CD14-positive monocyte (primary cell): ENCODE results near the gene NRP2. TPM values are rescaled to one million over a fixed set of nuclear protein-coding genes. Genes with fewer than 3 reads are reported as not detected.

ENCODE experiments used
- DNase-seq, 3 donors: peaks; one replicate each; pipeline ENCODE4 v3.0.0-alpha.2; 2011 to 2022
- H2AFZ ChIP-seq: 2 replicates; pipeline ENCODE4 v1.6.0; 2012; ENCODE audit warnings: mild to moderate bottlenecking, low read depth, low read length, inconsistent platforms; ENCODE audit not compliant: insufficient read depth, poor library complexity, severe bottlenecking
- H3K27ac ChIP-seq, 2 donors: 1 replicate in 1 of 2; 2 replicates in 1 of 2; pipeline ENCODE4 v1.5.1; 2012 to 2013; ENCODE audit warnings: low read length in 2 of 2, control low read depth in 1 of 2, inconsistent platforms in 1 of 2, low read depth in 1 of 2, mild to moderate bottlenecking in 1 of 2
- H3K27me3 ChIP-seq, 2 donors: one replicate each; pipeline versions ENCODE4 v1.6.0 to v1.6.1; 2011 to 2013; ENCODE audit warnings: low read length in 2 of 2; ENCODE audit not compliant: control insufficient read depth in 2 of 2, insufficient read depth in 2 of 2
- H3K36me3 ChIP-seq, 2 donors: replicated peaks in 1 of 2; 1 replicate in 1 of 2; 2 replicates in 1 of 2; pipeline versions ENCODE4 v1.5.1 to v1.6.1; 2012 to 2013; ENCODE audit warnings: low read length in 2 of 2, control low read depth in 1 of 2, inconsistent platforms in 1 of 2, mild to moderate bottlenecking in 1 of 2; ENCODE audit not compliant: insufficient read depth in 2 of 2, control insufficient read depth in 1 of 2
- H3K4me1 ChIP-seq, 2 donors: 1 replicate in 1 of 2; 2 replicates in 1 of 2; pipeline versions ENCODE4 v1.5.1 to v1.6.1; 2012 to 2013; ENCODE audit warnings: low read length in 2 of 2, control low read depth in 1 of 2, inconsistent platforms in 1 of 2, mild to moderate bottlenecking in 1 of 2, moderate library complexity in 1 of 2; ENCODE audit not compliant: insufficient read depth in 2 of 2, control insufficient read depth in 1 of 2
- H3K4me2 ChIP-seq: replicated peaks from 2 replicates; pipeline ENCODE3; 2012; ENCODE audit warnings: low read length, moderate library complexity, mild to moderate bottlenecking; ENCODE audit not compliant: poor library complexity, severe bottlenecking; ENCODE audit errors: extremely low read depth
- H3K4me3 ChIP-seq, 3 experiments: fragments of 200-600 bp in 1 of 3; sonication (generic) in 1 of 3; replicated peaks in 1 of 3; 1 replicate in 2 of 3; 2 replicates in 1 of 3; pipeline ENCODE4 v1.5.1; 2011 to 2013; ENCODE audit warnings: low read length in 3 of 3, mild to moderate bottlenecking in 3 of 3, control low read depth in 2 of 3, low read depth in 2 of 3, inconsistent platforms in 1 of 3, moderate library complexity in 1 of 3
- H3K79me2 ChIP-seq: 2 replicates; pipeline ENCODE4 v1.6.0; 2012; ENCODE audit warnings: mild to moderate bottlenecking, control low read depth, inconsistent platforms, low read length, moderate library complexity; ENCODE audit not compliant: insufficient read depth
- H3K9ac ChIP-seq: 2 replicates; pipeline ENCODE4 v1.6.0; 2017; ENCODE audit warnings: low read length, mild to moderate bottlenecking; ENCODE audit not compliant: insufficient read depth, poor library complexity, severe bottlenecking
- H3K9me3 ChIP-seq, 2 donors: replicated peaks in 1 of 2; 1 replicate in 1 of 2; 2 replicates in 1 of 2; pipeline versions ENCODE4 v1.5.1 to v1.6.1; 2012 to 2013; ENCODE audit warnings: low read length in 2 of 2, control low read depth in 1 of 2; ENCODE audit not compliant: control insufficient read depth in 1 of 2, insufficient read depth in 1 of 2
- H4K20me1 ChIP-seq: 2 replicates; pipeline ENCODE4 v1.6.0; 2012; ENCODE audit warnings: mild to moderate bottlenecking, low read length, control low read depth, moderate library complexity; ENCODE audit not compliant: insufficient read depth
- H3K27ac Mint-ChIP-seq, 7 donors: one replicate each; pipeline ENCODE4 v1.8.0; 2020; ENCODE audit warnings: mild to moderate bottlenecking in 7 of 7, mixed read lengths in 7 of 7, moderate library complexity in 6 of 7, inconsistent platforms in 2 of 7
- H3K27me3 Mint-ChIP-seq, 3 donors: one replicate each; pipeline ENCODE4 v1.8.0; 2021 to 2022; ENCODE audit warnings: low read depth in 3 of 3, mild to moderate bottlenecking in 3 of 3, mixed read lengths in 3 of 3, moderate library complexity in 3 of 3, inconsistent platforms in 1 of 3
- H3K36me3 Mint-ChIP-seq, 2 donors: one replicate each; pipeline ENCODE4 v1.8.0; 2020; ENCODE audit warnings: mixed read lengths in 2 of 2, inconsistent platforms in 1 of 2, mild to moderate bottlenecking in 1 of 2
- H3K4me1 Mint-ChIP-seq: one replicate; pipeline ENCODE4 v1.8.0; 2020; ENCODE audit warnings: mild to moderate bottlenecking, mixed read lengths
- H3K4me3 Mint-ChIP-seq, 2 donors: one replicate each; pipeline ENCODE4 v1.8.0; 2020; ENCODE audit warnings: mild to moderate bottlenecking in 2 of 2, mixed read lengths in 2 of 2, moderate library complexity in 1 of 2
- H3K9me3 Mint-ChIP-seq, 7 donors: one replicate each; pipeline ENCODE4 v1.8.0; 2020 to 2022; ENCODE audit warnings: mixed read lengths in 7 of 7, mild to moderate bottlenecking in 6 of 7, moderate library complexity in 6 of 7, inconsistent platforms in 2 of 7
- WGBS: methylation state at CpG from one replicate; pipeline ENCODE4 v1.1.5; 2013; ENCODE audit warnings: missing lambda C conversion rate; ENCODE audit not compliant: insufficient coverage; 5-methylcytosine and 5-hydroxymethylcytosine counted together
- intact Hi-C, 2 donors: fragments of 100-400 bp; cut with micrococcal nuclease; formaldehyde crosslinking; loops; one replicate each; pipeline versions ENCODE4 v1.15.0 to v1.15.1; 2023
- polyA plus RNA-seq, 3 donors: library from polyadenylated mRNA; depleted of rRNA in 1 of 3; unstranded in 2 of 3; stranded (reverse) in 1 of 3; fragments of 300-500 nt in 2 of 3; fragments of >200 nt in 1 of 3; fragmentation: Illumina TruSeq in 2 of 3; gene quantifications; 1 replicate in 2 of 3; 2 replicates in 1 of 3; pipeline ENCODE4 v1.2.3, GENCODE V29; 2012 to 2021
- TF ChIP-seq, protein P1 (sequence below): fragments of 200-600 bp; IDR thresholded peaks from one replicate; pipeline ENCODE4 v1.8.0; 2022; ENCODE audit warnings: antibody characterized with exemption, mild to moderate bottlenecking

NRP2 gene
- polyA plus RNA-seq, 3 donors = 0.97 to 3.3 (median 1.6) TPM

DNA sequence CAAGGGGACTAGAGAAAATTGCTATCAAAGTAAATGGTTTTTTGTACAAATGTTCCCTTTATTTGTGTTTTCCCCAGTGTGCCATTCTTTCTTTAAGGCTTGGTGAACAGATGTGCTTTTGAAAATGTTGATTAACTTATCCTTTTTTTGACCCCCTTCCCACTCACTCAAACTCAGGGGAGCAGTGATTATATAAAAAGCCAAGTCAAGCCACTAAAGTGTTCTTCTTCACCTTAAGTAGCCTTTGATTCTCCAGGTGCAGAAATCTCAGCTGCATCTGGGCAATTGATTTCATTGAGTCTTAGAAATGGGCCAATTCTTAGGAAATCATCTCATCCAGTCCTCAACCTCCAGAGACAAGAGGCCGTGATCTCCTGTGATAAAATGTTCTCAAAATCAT lies 107.6 kb downstream of the NRP2 start:
- Mint-ChIP-seq H3K9me3 (peaks cover 0 to 2% (median 0%) of the 10 kb centered on the region in 7 donors), H3K4me1 (no peaks in the 10 kb centered on the region), H3K27ac (no peak overlapping the region), H3K4me3 (no peak overlapping the region), H3K27me3 (peaks cover 0 to 3% (median 2%) of the 10 kb centered on the region in 3 donors), H3K36me3 (no peaks in the 10 kb centered on the region)
- H4K20me1 ChIP-seq = no peaks in the 10 kb centered on the region
- no CpG with 5 or more reads among the region's 1 CpG for WGBS
- H2AFZ ChIP-seq = no peak overlapping the region
- no peaks in the 10 kb centered on the region for H3K9me3 ChIP-seq
- intact Hi-C loops = no loop called here
- H3K4me2 ChIP-seq = no peak overlapping the region
- no peaks in the 10 kb centered on the region for H3K27me3 ChIP-seq
- no peaks in the 10 kb centered on the region for H3K4me1 ChIP-seq
- H3K4me3 ChIP-seq = no peak overlapping the region
- TF ChIP-seq, protein P1, sequence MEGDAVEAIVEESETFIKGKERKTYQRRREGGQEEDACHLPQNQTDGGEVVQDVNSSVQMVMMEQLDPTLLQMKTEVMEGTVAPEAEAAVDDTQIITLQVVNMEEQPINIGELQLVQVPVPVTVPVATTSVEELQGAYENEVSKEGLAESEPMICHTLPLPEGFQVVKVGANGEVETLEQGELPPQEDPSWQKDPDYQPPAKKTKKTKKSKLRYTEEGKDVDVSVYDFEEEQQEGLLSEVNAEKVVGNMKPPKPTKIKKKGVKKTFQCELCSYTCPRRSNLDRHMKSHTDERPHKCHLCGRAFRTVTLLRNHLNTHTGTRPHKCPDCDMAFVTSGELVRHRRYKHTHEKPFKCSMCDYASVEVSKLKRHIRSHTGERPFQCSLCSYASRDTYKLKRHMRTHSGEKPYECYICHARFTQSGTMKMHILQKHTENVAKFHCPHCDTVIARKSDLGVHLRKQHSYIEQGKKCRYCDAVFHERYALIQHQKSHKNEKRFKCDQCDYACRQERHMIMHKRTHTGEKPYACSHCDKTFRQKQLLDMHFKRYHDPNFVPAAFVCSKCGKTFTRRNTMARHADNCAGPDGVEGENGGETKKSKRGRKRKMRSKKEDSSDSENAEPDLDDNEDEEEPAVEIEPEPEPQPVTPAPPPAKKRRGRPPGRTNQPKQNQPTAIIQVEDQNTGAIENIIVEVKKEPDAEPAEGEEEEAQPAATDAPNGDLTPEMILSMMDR = no peak
- H3K36me3 ChIP-seq = no peaks in the 10 kb centered on the region
- H3K79me2 ChIP-seq = no peaks in the 10 kb centered on the region
- H3K9ac ChIP-seq = no peak overlapping the region
- DNase-seq = no peak
- no peak overlapping the region for H3K27ac ChIP-seq

DNA sequence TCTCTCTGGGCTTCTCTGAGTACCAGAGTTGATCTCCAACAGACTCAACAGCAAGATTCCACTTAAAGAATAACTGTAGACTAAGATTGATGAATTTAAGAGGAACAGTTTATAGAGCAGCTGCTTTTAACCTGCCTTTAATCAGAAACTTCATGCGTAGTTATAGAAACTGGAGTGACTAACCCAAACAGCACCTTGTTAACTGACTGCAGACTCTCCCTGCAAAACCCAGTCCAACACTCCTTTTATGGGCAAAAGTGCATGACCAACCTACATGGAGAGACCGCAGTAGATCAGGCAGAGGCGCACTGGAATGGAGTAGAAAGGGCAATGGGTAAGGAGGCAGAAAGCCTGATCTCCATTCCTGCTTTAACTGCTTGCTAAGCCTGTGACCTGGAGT lies 110.6 kb downstream of the NRP2 start:
- 100% methylated on average over 3 of the region's 3 CpGs for WGBS
- H4K20me1 ChIP-seq = no peaks in the 10 kb centered on the region
- no peaks in the 10 kb centered on the region for H3K4me1 Mint-ChIP-seq
- intact Hi-C loops = no loop called here
- no peak overlapping the region for H3K4me3 Mint-ChIP-seq
- H3K4me2 ChIP-seq = no peak overlapping the region
- H3K27ac Mint-ChIP-seq = no peak overlapping the region
- H3K4me3 ChIP-seq = no peak overlapping the region
- H3K36me3 Mint-ChIP-seq = no peaks in the 10 kb centered on the region
- DNase-seq = no peak
- TF ChIP-seq, protein P1 = no peak
- H3K27me3 ChIP-seq = no peaks in the 10 kb centered on the region
- H3K9me3 Mint-ChIP-seq = peaks cover 0 to 3% (median 0%) of the 10 kb centered on the region in 7 donors
- no peak overlapping the region for H3K27ac ChIP-seq
- no peaks in the 10 kb centered on the region for H3K79me2 ChIP-seq
- H3K4me1 ChIP-seq = no peaks in the 10 kb centered on the region
- H3K36me3 ChIP-seq = no peaks in the 10 kb centered on the region
- no peaks in the 10 kb centered on the region for H3K9me3 ChIP-seq
- H2AFZ ChIP-seq = no peak overlapping the region
- H3K27me3 Mint-ChIP-seq = peaks cover 0 to 3% (median 2%) of the 10 kb centered on the region in 3 donors
- no peak overlapping the region for H3K9ac ChIP-seq
